ENCODE measurements around the gene MOGAT1.

DNA sequence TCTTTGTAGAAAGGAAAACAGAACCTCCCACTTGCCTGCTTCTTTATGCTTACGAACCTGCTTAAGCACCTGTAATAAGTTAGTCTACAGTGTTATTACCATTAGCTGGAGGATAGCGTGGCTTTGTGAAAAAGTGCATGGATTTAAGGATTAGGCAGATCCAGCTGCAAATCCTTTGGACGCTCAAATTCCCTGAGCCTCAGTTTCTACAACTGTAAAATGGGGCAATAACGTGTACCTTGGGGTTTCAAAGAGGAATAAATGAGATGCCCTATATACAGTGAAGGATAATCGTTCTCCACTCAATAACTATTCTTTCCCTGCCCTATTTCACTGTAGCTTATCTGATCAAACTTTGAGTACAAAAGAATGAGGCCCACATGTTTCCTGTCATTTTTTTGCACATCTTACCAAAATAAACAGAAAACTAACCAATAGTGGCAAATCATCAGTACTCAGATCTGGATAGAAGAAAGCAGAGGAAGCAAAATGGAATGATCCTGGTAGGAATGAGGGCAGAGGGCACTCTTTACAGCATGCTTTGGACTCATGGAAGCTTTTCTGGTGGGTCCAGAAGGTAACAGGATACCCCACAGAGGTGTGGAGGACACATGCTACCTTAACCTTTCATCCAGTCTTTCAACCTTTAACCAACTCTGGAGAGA is 14.8 kb downstream of the MOGAT1 start:
- TF ChIP-seq, protein P1, sequence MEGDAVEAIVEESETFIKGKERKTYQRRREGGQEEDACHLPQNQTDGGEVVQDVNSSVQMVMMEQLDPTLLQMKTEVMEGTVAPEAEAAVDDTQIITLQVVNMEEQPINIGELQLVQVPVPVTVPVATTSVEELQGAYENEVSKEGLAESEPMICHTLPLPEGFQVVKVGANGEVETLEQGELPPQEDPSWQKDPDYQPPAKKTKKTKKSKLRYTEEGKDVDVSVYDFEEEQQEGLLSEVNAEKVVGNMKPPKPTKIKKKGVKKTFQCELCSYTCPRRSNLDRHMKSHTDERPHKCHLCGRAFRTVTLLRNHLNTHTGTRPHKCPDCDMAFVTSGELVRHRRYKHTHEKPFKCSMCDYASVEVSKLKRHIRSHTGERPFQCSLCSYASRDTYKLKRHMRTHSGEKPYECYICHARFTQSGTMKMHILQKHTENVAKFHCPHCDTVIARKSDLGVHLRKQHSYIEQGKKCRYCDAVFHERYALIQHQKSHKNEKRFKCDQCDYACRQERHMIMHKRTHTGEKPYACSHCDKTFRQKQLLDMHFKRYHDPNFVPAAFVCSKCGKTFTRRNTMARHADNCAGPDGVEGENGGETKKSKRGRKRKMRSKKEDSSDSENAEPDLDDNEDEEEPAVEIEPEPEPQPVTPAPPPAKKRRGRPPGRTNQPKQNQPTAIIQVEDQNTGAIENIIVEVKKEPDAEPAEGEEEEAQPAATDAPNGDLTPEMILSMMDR (IDR thresholded peaks at IDR 0.05): no peak
- no peak for TF ChIP-seq ZFX (IDR thresholded peaks at IDR 0.05; ENCODE audit: borderline replicate concordance)

Measured in 22Rv1 (cell line).